ENCODE measurements around the gene GALM.
A peak's percentile ranks its signal among the peaks of the same experiment; 100 is the strongest.
"Not testable (repeated sequence)": the region's sequence is repeated elsewhere in the genome, so short reads cannot be mapped to it uniquely, and the experiment has no call there.

Gene GALM

GRCh38 chr2:38743672-38744398, 77.9 kb downstream of the GALM start:
- no peak for DNase-seq

- no peak for DNase-seq
Observed at GRCh38 chr2:38744399-38744780, 78.5 kb downstream of the GALM start.

- no peak for DNase-seq
Observed at GRCh38 chr2:38745267-38745666, 79.4 kb downstream of the GALM start.

DNA sequence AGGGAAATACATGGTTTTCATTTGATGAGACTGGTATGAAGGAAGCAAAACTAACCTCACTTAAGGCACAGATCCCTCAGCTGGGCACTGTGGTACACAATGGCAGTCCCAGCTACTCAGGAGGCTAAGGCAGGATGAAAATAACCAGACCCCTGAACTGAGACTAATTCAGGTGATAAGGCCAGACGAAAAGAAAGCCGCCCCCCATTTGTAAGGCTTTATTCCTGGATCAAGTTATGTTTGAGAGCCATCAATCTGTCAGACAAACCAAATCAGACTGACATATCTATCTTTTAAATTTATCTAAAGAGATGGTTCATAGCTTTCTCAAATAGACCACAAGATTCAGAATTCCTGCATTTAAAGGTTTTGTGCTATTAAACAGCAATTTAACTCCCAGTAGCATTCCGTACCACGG, 81.1 kb downstream of the GALM start:
- no peak for DNase-seq

GRCh38 chr2:38747819-38748218, 81.9 kb downstream of the GALM start:
- no peak for DNase-seq

DNA sequence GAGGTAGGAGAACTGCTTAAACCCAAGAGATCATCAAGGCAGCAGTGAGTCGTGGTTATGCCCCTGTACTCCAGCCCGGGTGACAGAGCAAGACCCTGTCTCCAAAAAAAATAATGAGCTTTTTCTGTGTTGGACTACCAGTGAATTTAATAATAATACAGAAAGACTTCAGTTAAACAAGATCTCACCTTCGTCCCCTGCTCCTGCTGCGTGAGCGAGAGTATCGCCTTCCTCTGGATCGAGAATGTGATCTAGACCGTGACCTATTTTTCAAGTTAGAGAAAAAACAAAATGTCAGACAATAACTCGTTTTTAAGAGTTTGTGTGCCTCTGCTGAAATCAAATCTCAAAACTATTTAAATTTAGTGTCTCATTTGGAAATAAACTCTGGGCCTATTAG, 82.5 kb downstream of the GALM start:
- DNase-seq = no peak

DNA sequence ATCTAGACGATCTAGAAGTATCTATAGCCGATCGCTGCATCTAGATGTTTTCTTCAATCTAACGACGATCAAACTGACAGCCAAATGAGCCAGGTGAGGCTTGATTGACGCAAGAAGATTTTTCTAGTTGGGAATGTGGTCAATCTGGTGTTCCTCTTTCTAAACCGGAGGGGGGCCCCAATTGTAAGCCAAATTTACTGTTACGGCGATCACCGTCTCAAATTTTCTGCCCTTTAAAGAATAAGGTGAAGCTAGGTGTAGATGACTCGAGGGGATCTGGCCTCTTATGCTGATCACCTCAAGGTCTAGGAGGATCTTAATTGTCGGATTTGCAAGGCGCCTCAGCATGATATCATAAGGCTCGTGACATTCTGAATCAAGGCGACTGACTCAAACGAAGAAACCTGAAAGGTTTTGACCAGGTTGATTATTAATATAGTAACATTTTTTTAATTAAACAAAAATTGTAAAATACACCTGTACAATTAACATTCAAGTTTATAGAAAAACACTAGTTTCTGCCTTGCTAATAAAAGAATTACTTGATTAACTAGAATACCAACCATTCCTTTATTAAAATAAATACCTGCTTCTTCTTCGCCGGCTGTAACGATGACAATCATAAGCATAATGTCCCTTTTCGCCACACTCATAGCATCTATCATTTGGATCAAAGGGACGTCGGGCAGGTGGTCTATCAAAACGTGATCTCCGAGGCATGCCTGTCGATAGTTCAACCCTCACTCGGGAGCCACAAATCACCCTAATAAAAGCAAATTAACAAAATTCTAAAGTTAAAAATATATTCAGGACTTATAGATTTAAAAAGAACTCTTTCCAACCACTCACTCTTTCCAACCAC, 83.3 kb downstream of the GALM start:
- no peak for DNase-seq

- DNase-seq = peak; percentile 63
Observed at GRCh38 chr2:38750011-38750890, 84.3 kb downstream of the GALM start.

DNA sequence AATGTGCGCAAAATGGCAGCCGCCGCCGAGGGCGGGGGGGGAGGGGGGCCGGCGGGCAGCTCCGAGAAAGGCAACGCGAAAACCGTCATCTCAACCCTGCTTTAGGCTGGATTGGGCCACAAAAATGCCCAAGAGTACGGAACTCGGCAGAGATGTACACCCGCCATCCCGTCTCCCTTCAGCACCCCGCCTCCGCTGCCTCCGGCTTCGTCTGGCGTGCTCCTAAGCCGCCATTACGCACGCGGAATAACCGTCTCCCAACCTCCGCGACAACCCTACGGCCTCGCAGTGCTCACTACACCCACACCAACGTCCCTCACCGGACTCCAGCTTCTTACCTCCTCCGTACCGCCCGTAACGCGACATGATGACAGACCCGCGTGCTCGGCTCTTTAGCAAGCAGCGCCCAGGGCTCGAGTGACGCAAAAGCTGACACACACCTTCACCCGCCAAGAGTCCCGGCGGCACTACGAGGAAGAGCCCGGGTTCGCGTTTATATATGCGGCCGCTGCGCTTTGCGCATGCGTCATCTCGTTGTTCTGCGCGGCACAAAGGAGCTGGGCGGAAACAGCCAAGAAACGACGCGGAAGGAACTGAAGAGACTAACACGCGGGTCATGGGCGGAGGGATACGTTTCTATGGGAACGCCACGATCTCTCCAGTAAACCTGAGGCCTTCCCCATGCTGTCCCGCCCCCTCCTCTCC, 85.1 kb downstream of the GALM start, which contains the start of gene SRSF7:
SRSF7 (minus strand) TSS at position 471 of the 705 bp plus-strand sequence; CDS start at position 366, 105 bp downstream.
- peak; percentile 98 for DNase-seq

DNA sequence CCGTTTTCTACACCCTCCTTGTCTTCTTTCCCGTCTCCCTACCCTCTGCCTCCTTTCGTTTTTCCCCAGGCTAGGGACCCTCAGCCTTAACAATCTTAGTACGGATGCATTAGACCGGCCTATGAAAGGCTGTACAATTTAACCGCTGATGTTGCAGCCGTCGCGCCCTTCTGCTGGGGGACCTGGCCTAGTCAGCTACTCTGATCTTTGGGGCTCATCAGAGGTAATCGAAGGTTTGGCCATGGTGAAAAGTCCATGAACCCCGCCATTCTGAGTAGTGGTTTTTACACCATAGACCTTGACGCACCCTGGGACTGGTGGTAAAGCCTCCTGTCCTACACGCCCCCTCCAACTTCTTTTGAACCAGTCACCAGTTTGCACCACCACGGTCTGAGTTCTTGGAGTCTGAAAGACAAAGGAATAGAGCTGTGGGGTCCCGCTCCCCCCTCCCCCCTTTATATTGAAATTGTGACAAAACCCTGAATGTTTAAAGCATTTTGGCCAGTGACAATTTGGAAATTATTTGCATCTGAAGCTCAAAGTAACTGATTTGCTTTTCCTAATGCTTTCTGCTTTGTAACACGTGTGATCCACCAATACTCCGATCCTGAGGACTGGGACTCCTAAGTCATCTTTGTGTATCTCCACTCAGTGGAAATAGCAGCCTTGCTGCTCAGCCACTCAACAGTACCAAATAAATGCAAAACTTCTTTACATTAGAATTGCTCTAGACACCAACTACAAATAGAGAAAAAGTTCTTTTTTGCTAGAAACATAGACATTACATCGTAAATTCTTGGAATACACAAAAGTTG, 85.9 kb downstream of the GALM start:
- DNase-seq = no peak

- DNase-seq = no peak
Observed at GRCh38 chr2:38754049-38754448, 88.1 kb downstream of the GALM start.

DNA sequence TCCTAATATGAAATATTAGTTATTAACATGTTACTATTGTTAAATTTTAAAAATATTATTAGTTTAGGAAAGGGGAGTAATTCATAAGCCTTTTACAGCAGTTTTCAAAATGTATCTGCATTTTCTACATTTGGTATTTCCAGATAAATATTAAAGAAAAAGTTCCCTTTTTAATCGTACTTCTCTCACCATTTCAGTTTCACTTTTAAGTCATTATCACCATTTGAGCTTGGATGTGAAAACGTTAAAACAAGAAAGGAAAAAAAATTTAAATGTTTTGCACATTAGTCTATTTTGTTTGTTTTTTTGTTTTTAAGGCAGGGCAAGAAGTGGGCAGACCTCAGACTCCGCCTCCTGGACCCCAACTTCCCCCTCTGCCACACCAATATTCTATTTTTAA, 88.6 kb downstream of the GALM start:
- DNase-seq = no peak

GRCh38 chr2:38755891-38756290, 90.0 kb downstream of the GALM start:
- DNase-seq = not testable (repeated sequence)

DNA sequence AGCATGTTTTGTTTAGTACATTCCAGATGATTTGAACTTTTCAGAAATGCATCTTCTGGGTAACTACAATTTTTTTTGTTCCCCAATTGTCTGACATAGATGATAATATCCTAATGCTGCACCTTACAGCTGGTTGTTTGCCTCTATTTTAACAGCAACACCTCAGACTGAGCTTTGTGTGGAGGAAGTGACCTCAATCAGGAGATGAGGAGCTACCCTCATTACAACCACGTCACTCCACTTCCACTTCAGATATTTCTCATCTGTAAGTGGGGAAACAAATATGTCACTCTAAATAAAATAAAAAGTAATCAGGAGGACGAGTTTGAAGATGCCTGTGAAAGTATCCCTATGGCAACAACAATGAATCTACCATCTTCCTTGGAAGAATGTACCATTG, 97.3 kb downstream of the GALM start:
- no peak for DNase-seq

DNA sequence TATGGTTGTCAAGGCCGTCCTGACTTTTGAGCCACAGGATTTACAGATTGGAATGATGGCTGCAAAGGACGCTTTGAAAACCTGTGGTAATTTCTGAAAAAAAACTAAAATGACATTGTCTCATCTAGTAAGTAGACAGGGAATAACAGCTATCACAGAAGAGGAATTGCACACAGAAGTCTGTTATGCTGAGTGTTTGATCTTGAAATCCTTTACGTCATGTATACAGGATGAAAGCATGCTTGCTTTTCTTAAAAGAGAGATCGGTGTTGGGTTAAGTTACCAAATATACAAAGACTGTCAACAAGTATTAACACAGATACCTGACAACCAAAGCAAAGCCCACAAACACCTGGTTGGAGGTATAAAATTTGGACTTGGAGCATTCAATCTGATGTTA, 97.8 kb downstream of the GALM start:
- DNase-seq = no peak

- no peak for DNase-seq
Observed at GRCh38 chr2:38765149-38765548, 99.2 kb downstream of the GALM start.

DNA sequence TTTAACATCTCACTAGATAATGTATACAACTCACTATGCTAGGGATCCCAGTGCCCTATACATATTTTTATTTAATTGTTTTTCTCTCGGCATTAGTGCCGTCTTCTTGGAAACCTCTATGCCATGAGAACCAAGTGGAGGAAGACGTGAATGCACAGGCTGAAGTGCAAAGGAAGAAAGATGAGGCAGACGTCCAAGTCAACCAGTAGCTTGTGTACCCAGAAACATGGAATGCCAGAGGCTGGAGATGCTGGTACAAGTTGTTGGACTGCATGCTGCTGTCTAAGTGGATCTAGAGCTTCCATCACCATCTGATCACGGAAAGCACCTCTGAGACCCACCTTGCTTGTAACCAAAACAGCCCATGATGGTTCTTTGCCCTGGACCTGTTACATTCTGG, 99.6 kb downstream of the GALM start:
- no peak for DNase-seq

- DNase-seq = no peak
Observed at GRCh38 chr2:38771632-38772031, 105.7 kb downstream of the GALM start.

GRCh38 chr2:38775097-38775920, 109.4 kb downstream of the GALM start:
- no peak for DNase-seq

- no peak for DNase-seq
Observed at GRCh38 chr2:38775921-38776225, 110.0 kb downstream of the GALM start.

DNA sequence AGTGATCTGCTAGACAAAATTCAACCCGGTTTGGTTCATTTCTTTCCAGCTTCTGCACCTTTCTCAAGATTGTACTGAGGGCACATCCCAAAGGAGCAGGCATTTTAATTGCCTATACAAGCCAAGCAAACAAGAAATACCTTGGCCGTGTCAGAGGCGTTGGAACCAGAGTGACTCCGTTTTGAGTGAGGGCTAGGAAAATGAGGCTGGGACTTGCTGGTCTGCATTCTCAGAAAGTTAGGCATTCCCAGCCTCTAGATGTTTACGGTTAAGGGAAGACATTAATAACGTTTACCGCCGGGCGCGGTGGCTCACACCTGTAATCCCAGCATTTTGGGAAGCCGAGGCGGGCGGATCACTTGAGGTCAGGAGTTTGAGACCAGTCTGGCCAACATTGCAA, 110.6 kb downstream of the GALM start:
- no peak for DNase-seq
